Measurements from ENCODE around the gene MTMR1.

The MTMR1 gene

GRCh38 chrX:150779385-150779784, 86.2 kb downstream of the MTMR1 start:
- DNase-seq (ENCODE audit: low spot score), result no peak

GRCh38 chrX:150781677-150782076, 88.5 kb downstream of the MTMR1 start:
- DNase-seq (ENCODE audit: low spot score), result no peak

GRCh38 chrX:150790021-150790420, 96.8 kb downstream of the MTMR1 start:
- DNase-seq (ENCODE audit: low spot score), result no peak

- no peak for DNase-seq (ENCODE audit: low spot score)
Observed at GRCh38 chrX:150792949-150793527, 99.8 kb downstream of the MTMR1 start.

- DNase-seq (ENCODE audit: low spot score), result no peak
Observed at GRCh38 chrX:150805736-150806135, 112.5 kb downstream of the MTMR1 start.

GRCh38 chrX:150806827-150807226, 113.6 kb downstream of the MTMR1 start:
- DNase-seq (ENCODE audit: low spot score), result no peak

GRCh38 chrX:150813922-150814321, 120.7 kb downstream of the MTMR1 start:
- DNase-seq (ENCODE audit: low spot score), result no peak

All from D341Med (cell line).